ENCODE results near the gene ART3.
A peak's percentile ranks its signal among the peaks of the same experiment; 100 is the strongest.

The ART3 gene

GRCh38 chr4:76144546-76144945 is 70.0 kb downstream of the ART3 start:
- H3K4me3 ChIP-seq (ENCODE audit: low read length), result no peak overlapping the region
- no peak for DNase-seq (ENCODE audit: low read depth, low spot score)
- H3K4me1 ChIP-seq (ENCODE audit: control insufficient read depth, insufficient read depth, low read length), result no peaks in the 10 kb centered on the region
- no peaks in the 10 kb centered on the region for H3K9me3 ChIP-seq (ENCODE audit: control insufficient read depth, insufficient read depth, low read length)
- H3K27me3 ChIP-seq (ENCODE audit: control insufficient read depth, insufficient read depth, low read length), result no peaks in the 10 kb centered on the region
- H3K27ac ChIP-seq (ENCODE audit: low read length), result no peak overlapping the region
- peaks cover 4% of the 10 kb centered on the region; the same call in 1 of the 2 replicates for H3K36me3 ChIP-seq (ENCODE audit: control insufficient read depth, insufficient read depth, low read length)

DNA sequence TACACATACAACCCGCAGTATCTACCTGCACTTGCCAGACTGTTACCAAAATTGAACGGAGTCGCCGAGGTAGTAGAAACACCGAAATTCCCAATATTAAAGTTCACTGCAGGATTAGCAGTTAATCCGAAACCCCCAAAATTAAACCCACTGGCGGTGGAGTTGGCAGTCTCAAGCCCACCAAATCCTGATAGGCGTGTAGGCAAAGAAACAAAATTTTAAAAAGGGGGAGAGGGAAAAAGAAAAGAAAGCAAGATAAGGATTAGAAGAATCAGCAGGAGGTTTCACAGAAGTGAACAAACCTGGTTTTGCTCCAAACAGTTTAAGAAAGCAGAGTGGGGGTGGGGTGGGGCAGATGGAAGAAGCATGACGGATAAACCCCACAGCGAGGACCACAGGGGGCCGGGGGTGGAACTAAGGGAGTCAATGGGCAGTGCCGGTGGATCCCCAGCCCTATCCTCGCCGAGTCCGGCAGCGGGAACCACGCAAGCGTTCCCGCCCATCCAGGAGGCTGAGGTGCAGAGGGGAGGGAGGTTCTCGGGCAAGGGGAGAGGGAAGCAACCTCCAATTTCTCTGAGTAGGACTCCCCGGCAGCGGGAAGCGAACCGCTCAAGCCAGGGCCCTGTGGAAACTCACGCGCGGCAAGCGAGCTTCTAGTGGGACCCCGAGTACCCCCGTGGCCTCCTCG is 73.1 kb downstream of the ART3 start:
- no peak overlapping the region for H3K27ac ChIP-seq (ENCODE audit: low read length)
- H3K4me3 ChIP-seq (ENCODE audit: low read length), result peak overlapping the region; percentile 74

DNA sequence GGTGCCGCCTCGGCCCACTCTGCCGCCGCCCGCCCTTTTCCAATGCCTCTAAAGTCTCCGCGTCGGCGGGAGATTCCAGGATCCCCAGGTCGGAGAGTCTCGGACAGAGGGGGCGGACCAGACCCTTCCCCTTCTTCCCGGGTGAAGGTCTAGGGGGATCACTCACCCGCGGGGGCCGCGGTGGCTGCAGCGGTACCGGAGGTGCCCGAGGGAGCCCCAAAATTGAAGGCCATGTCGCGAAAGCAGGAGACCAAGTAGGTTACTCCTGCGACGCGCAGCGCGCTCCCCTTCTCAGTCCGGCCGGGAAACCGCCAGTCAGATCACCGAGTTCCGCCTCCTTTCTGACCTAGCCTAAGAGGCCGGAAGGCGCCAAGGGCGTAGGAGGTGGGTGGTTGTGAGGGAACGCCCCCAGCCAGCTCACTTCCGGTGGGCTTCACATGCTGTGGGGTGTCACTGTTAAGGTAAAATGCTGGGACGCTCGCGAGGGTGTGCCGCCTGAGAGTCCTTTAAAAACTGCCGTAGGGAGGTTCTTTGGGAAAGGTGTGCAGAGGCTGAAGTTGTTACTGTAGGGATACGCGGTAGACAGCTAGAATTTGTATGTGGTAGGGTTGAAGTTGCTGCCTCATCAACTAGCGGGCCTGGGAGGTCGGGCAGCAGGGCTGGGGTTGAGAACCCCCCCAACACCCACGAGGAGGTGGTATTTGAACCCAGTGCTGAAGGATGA is 73.8 kb downstream of the ART3 start, which contains the start of gene NUP54:
Gene NUP54 (minus strand): TSS at position 256 of the 724 bp plus-strand sequence. CDS start 23 bp downstream, at position 233.
- 0 out of 2 replicates have a peak, but pooled peaks cover 2% of the 10 kb centered on the region for H3K36me3 ChIP-seq (ENCODE audit: control insufficient read depth, insufficient read depth, low read length)
- H3K4me1 ChIP-seq (ENCODE audit: control insufficient read depth, insufficient read depth, low read length), result no peaks in the 10 kb centered on the region
- DNase-seq (ENCODE audit: low read depth, low spot score), result peak; percentile 92
- no peaks in the 10 kb centered on the region for H3K27me3 ChIP-seq (ENCODE audit: control insufficient read depth, insufficient read depth, low read length)
- no peaks in the 10 kb centered on the region for H3K9me3 ChIP-seq (ENCODE audit: control insufficient read depth, insufficient read depth, low read length)
- peak within 1 kb of the TSS; percentile 74 for H3K4me3 ChIP-seq (ENCODE audit: low read length)
- H3K27ac ChIP-seq (ENCODE audit: low read length), result no peak within 1 kb of the TSS
- WGBS (ENCODE audit: insufficient coverage, insufficient read length), result no CpG with 5 or more reads among the region's 47 CpGs

More for the DNA sequence above, 73.1 kb downstream of the ART3 start:
- H3K9me3 ChIP-seq (ENCODE audit: control insufficient read depth, insufficient read depth, low read length), result no peaks in the 10 kb centered on the region
- no peaks in the 10 kb centered on the region for H3K4me1 ChIP-seq (ENCODE audit: control insufficient read depth, insufficient read depth, low read length)
- H3K36me3 ChIP-seq (ENCODE audit: control insufficient read depth, insufficient read depth, low read length), result 0 out of 2 replicates have a peak, but pooled peaks cover 2% of the 10 kb centered on the region
- no CpG with 5 or more reads among the region's 31 CpGs for WGBS (ENCODE audit: insufficient coverage, insufficient read length)
- peak; percentile 76 for DNase-seq (ENCODE audit: low read depth, low spot score)
- no peaks in the 10 kb centered on the region for H3K27me3 ChIP-seq (ENCODE audit: control insufficient read depth, insufficient read depth, low read length)

DNA sequence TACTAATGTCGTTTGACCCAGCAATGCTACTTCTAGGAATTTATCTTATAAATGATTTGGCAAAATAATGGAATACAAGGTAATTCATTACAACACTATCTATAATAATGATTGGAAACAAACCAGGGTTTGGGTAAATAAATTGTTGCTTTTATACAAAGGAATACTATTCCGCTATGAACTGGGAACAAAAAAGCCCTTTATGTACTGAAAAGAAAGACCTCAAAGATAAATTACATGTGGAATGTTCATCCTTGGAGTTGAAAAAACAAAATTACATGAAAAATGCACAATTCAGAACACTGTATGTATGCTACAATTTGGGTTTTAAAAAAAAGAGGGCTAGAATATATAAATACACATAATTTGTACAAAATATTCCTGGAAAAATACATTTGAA is 78.8 kb downstream of the ART3 start:
- no peak for DNase-seq (ENCODE audit: low read depth, low spot score)
- Histone ChIP-seq H3K4me3 (ENCODE audit: low read length) (no peak overlapping the region), H3K27ac (ENCODE audit: low read length) (no peak overlapping the region), H3K27me3 (ENCODE audit: control insufficient read depth, insufficient read depth, low read length) (no peaks in the 10 kb centered on the region), H3K36me3 (ENCODE audit: control insufficient read depth, insufficient read depth, low read length) (no peaks in the 10 kb centered on the region), H3K9me3 (ENCODE audit: control insufficient read depth, insufficient read depth, low read length) (no peaks in the 10 kb centered on the region), H3K4me1 (ENCODE audit: control insufficient read depth, insufficient read depth, low read length) (no peaks in the 10 kb centered on the region)
- WGBS (ENCODE audit: insufficient coverage, insufficient read length), result no CpG with 5 or more reads among the region's 2 CpGs

GRCh38 chr4:76155979-76156378 is 81.5 kb downstream of the ART3 start:
- Histone ChIP-seq H3K27ac (ENCODE audit: low read length) (no peak overlapping the region), H3K27me3 (ENCODE audit: control insufficient read depth, insufficient read depth, low read length) (no peaks in the 10 kb centered on the region), H3K4me1 (ENCODE audit: control insufficient read depth, insufficient read depth, low read length) (no peaks in the 10 kb centered on the region), H3K9me3 (ENCODE audit: control insufficient read depth, insufficient read depth, low read length) (no peaks in the 10 kb centered on the region), H3K36me3 (ENCODE audit: control insufficient read depth, insufficient read depth, low read length) (no peaks in the 10 kb centered on the region), H3K4me3 (ENCODE audit: low read length) (no peak overlapping the region)
- no CpG with 5 or more reads among the region's 3 CpGs for WGBS (ENCODE audit: insufficient coverage, insufficient read length)
- DNase-seq (ENCODE audit: low read depth, low spot score), result no peak

GRCh38 chr4:76156635-76157034 is 82.1 kb downstream of the ART3 start:
- no peak for DNase-seq (ENCODE audit: low read depth, low spot score)
- WGBS (ENCODE audit: insufficient coverage, insufficient read length), result no CpG with 5 or more reads among the region's 2 CpGs
- H3K27ac ChIP-seq (ENCODE audit: low read length), result no peak overlapping the region
- H3K4me3 ChIP-seq (ENCODE audit: low read length), result no peak overlapping the region
- no peaks in the 10 kb centered on the region for H3K36me3 ChIP-seq (ENCODE audit: control insufficient read depth, insufficient read depth, low read length)
- H3K4me1 ChIP-seq (ENCODE audit: control insufficient read depth, insufficient read depth, low read length), result no peaks in the 10 kb centered on the region
- no peaks in the 10 kb centered on the region for H3K27me3 ChIP-seq (ENCODE audit: control insufficient read depth, insufficient read depth, low read length)
- H3K9me3 ChIP-seq (ENCODE audit: control insufficient read depth, insufficient read depth, low read length), result no peaks in the 10 kb centered on the region

GRCh38 chr4:76160355-76160754 is 85.8 kb downstream of the ART3 start:
- Histone ChIP-seq H3K4me1 (ENCODE audit: control insufficient read depth, insufficient read depth, low read length) (no peaks in the 10 kb centered on the region), H3K4me3 (ENCODE audit: low read length) (no peak overlapping the region), H3K36me3 (ENCODE audit: control insufficient read depth, insufficient read depth, low read length) (no peaks in the 10 kb centered on the region; the same call in 1 of the 2 replicates), H3K9me3 (ENCODE audit: control insufficient read depth, insufficient read depth, low read length) (no peaks in the 10 kb centered on the region), H3K27me3 (ENCODE audit: control insufficient read depth, insufficient read depth, low read length) (no peaks in the 10 kb centered on the region), H3K27ac (ENCODE audit: low read length) (no peak overlapping the region)
- WGBS (ENCODE audit: insufficient coverage, insufficient read length), result no CpG with 5 or more reads among the region's 2 CpGs
- no peak for DNase-seq (ENCODE audit: low read depth, low spot score)

Measured in iPS DF 6.9 (cell line).